ENCODE results near the gene IRX6. TPM values are rescaled to one million over a fixed set of nuclear protein-coding genes. Genes with fewer than 3 reads are reported as not detected.

IRX6 gene
- total and polyA plus RNA-seq, 4 donors, result 0.10 to 0.78 (median 0.26) TPM

GRCh38 chr16:55284718-55285099, 39.3 kb upstream of the IRX6 start:
- Histone ChIP-seq H3K4me3 (ENCODE audit: low read depth, low read length) (no peak overlapping the region), H3K27ac (ENCODE audit: low read depth, low read length) (no peak overlapping the region), H3K27me3 (ENCODE audit: control insufficient read depth, insufficient read depth, low read length) (no peaks in the 10 kb centered on the region), H3K4me1 (ENCODE audit: control insufficient read depth, insufficient read depth, low read length) (peaks cover 3% of the 10 kb centered on the region), H3K36me3 (ENCODE audit: control insufficient read depth, insufficient read depth, low read length) (no peaks in the 10 kb centered on the region), H3K9me3 (ENCODE audit: control insufficient read depth, insufficient read depth, low read length) (no peaks in the 10 kb centered on the region)
- DNase-seq (ENCODE audit: low read depth in 4 of 6, low spot score in 6 of 6), result no peak
- 79% methylated on average over 3 of the region's 6 CpGs for WGBS (ENCODE audit: insufficient coverage)

GRCh38 chr16:55285586-55285985, 38.4 kb upstream of the IRX6 start:
- no peaks in the 10 kb centered on the region for H3K9me3 ChIP-seq (ENCODE audit: control insufficient read depth, insufficient read depth, low read length)
- no peaks in the 10 kb centered on the region for H3K27me3 ChIP-seq (ENCODE audit: control insufficient read depth, insufficient read depth, low read length)
- no CpG with 5 or more reads among the region's 2 CpGs for WGBS (ENCODE audit: insufficient coverage)
- H3K4me3 ChIP-seq (ENCODE audit: low read depth, low read length), result no peak overlapping the region
- H3K36me3 ChIP-seq (ENCODE audit: control insufficient read depth, insufficient read depth, low read length), result no peaks in the 10 kb centered on the region
- H3K27ac ChIP-seq (ENCODE audit: low read depth, low read length), result no peak overlapping the region
- peaks cover 2% of the 10 kb centered on the region for H3K4me1 ChIP-seq (ENCODE audit: control insufficient read depth, insufficient read depth, low read length)
- peak in 1 of 6 donors; percentile 25 for DNase-seq (ENCODE audit: low read depth in 4 of 6, low spot score in 6 of 6)

GRCh38 chr16:55289353-55289752, 34.6 kb upstream of the IRX6 start:
- H3K27ac ChIP-seq (ENCODE audit: low read depth, low read length), result no peak overlapping the region
- H3K27me3 ChIP-seq (ENCODE audit: control insufficient read depth, insufficient read depth, low read length), result no peaks in the 10 kb centered on the region
- WGBS (ENCODE audit: insufficient coverage), result 72% methylated on average over 2 of the region's 2 CpGs
- H3K4me1 ChIP-seq (ENCODE audit: control insufficient read depth, insufficient read depth, low read length), result no peaks in the 10 kb centered on the region
- H3K4me3 ChIP-seq (ENCODE audit: low read depth, low read length), result no peak overlapping the region
- no peaks in the 10 kb centered on the region for H3K9me3 ChIP-seq (ENCODE audit: control insufficient read depth, insufficient read depth, low read length)
- H3K36me3 ChIP-seq (ENCODE audit: control insufficient read depth, insufficient read depth, low read length), result no peaks in the 10 kb centered on the region
- peak in 1 of 6 donors; percentile 49 for DNase-seq (ENCODE audit: low read depth in 4 of 6, low spot score in 6 of 6)

- Histone ChIP-seq H3K4me1 (ENCODE audit: control insufficient read depth, insufficient read depth, low read length) (no peaks in the 10 kb centered on the region), H3K27me3 (ENCODE audit: control insufficient read depth, insufficient read depth, low read length) (no peaks in the 10 kb centered on the region), H3K36me3 (ENCODE audit: control insufficient read depth, insufficient read depth, low read length) (no peaks in the 10 kb centered on the region), H3K9me3 (ENCODE audit: control insufficient read depth, insufficient read depth, low read length) (no peaks in the 10 kb centered on the region), H3K27ac (ENCODE audit: low read depth, low read length) (no peak overlapping the region), H3K4me3 (ENCODE audit: low read depth, low read length) (no peak overlapping the region)
- no CpG with 5 or more reads among the region's 6 CpGs for WGBS (ENCODE audit: insufficient coverage)
- no peak for DNase-seq (ENCODE audit: low read depth in 4 of 6, low spot score in 6 of 6)
Measured at GRCh38 chr16:55291847-55292246, 32.2 kb upstream of the IRX6 start.

GRCh38 chr16:55292491-55292890, 31.5 kb upstream of the IRX6 start:
- H3K36me3 ChIP-seq (ENCODE audit: control insufficient read depth, insufficient read depth, low read length), result no peaks in the 10 kb centered on the region
- 55% methylated on average over 1 of the region's 1 CpG for WGBS (ENCODE audit: insufficient coverage)

GRCh38 chr16:55294129-55294528, 29.9 kb upstream of the IRX6 start:
- 87% methylated on average over 2 of the region's 4 CpGs for WGBS (ENCODE audit: insufficient coverage)
- Histone ChIP-seq H3K27ac (ENCODE audit: low read depth, low read length) (no peak overlapping the region), H3K36me3 (ENCODE audit: control insufficient read depth, insufficient read depth, low read length) (no peaks in the 10 kb centered on the region), H3K27me3 (ENCODE audit: control insufficient read depth, insufficient read depth, low read length) (peaks cover 2% of the 10 kb centered on the region), H3K4me1 (ENCODE audit: control insufficient read depth, insufficient read depth, low read length) (no peaks in the 10 kb centered on the region), H3K4me3 (ENCODE audit: low read depth, low read length) (no peak overlapping the region), H3K9me3 (ENCODE audit: control insufficient read depth, insufficient read depth, low read length) (peaks cover 3% of the 10 kb centered on the region)
- DNase-seq (ENCODE audit: low read depth in 4 of 6, low spot score in 6 of 6), result no peak

More at GRCh38 chr16:55292491-55292890, 31.5 kb upstream of the IRX6 start:
- Histone ChIP-seq H3K4me3 (ENCODE audit: low read depth, low read length) (no peak overlapping the region), H3K4me1 (ENCODE audit: control insufficient read depth, insufficient read depth, low read length) (no peaks in the 10 kb centered on the region), H3K27ac (ENCODE audit: low read depth, low read length) (no peak overlapping the region), H3K27me3 (ENCODE audit: control insufficient read depth, insufficient read depth, low read length) (peaks cover 2% of the 10 kb centered on the region), H3K9me3 (ENCODE audit: control insufficient read depth, insufficient read depth, low read length) (peaks cover 3% of the 10 kb centered on the region)
- no peak for DNase-seq (ENCODE audit: low read depth in 4 of 6, low spot score in 6 of 6)

GRCh38 chr16:55294931-55295342, 29.1 kb upstream of the IRX6 start:
- Histone ChIP-seq H3K9me3 (ENCODE audit: control insufficient read depth, insufficient read depth, low read length) (peaks cover 3% of the 10 kb centered on the region), H3K27me3 (ENCODE audit: control insufficient read depth, insufficient read depth, low read length) (peaks cover 2% of the 10 kb centered on the region)
- no peak for DNase-seq (ENCODE audit: low read depth in 4 of 6, low spot score in 6 of 6)

GRCh38 chr16:55297062-55297909, 26.7 kb upstream of the IRX6 start:
- H3K4me1 ChIP-seq (ENCODE audit: control insufficient read depth, insufficient read depth, low read length), result no peaks in the 10 kb centered on the region
- H3K27ac ChIP-seq (ENCODE audit: low read depth, low read length), result no peak overlapping the region
- DNase-seq (ENCODE audit: low read depth in 4 of 6, low spot score in 6 of 6), result no peak
- no peak overlapping the region for H3K4me3 ChIP-seq (ENCODE audit: low read depth, low read length)
- WGBS (ENCODE audit: insufficient coverage), result 93% methylated on average over 10 of the region's 10 CpGs
- H3K9me3 ChIP-seq (ENCODE audit: control insufficient read depth, insufficient read depth, low read length), result peaks cover 3% of the 10 kb centered on the region
- no peaks in the 10 kb centered on the region for H3K36me3 ChIP-seq (ENCODE audit: control insufficient read depth, insufficient read depth, low read length)
- peaks cover 2% of the 10 kb centered on the region for H3K27me3 ChIP-seq (ENCODE audit: control insufficient read depth, insufficient read depth, low read length)

More at GRCh38 chr16:55294931-55295342, 29.1 kb upstream of the IRX6 start:
- Histone ChIP-seq H3K4me1 (ENCODE audit: control insufficient read depth, insufficient read depth, low read length) (no peaks in the 10 kb centered on the region), H3K27ac (ENCODE audit: low read depth, low read length) (no peak overlapping the region), H3K36me3 (ENCODE audit: control insufficient read depth, insufficient read depth, low read length) (no peaks in the 10 kb centered on the region), H3K4me3 (ENCODE audit: low read depth, low read length) (no peak overlapping the region)
- 49% methylated on average over 4 of the region's 4 CpGs for WGBS (ENCODE audit: insufficient coverage)

GRCh38 chr16:55297910-55298479, 26.0 kb upstream of the IRX6 start:
- Histone ChIP-seq H3K4me1 (ENCODE audit: control insufficient read depth, insufficient read depth, low read length) (peaks cover 4% of the 10 kb centered on the region), H3K27ac (ENCODE audit: low read depth, low read length) (no peak overlapping the region), H3K4me3 (ENCODE audit: low read depth, low read length) (no peak overlapping the region), H3K27me3 (ENCODE audit: control insufficient read depth, insufficient read depth, low read length) (peaks cover 2% of the 10 kb centered on the region), H3K36me3 (ENCODE audit: control insufficient read depth, insufficient read depth, low read length) (no peaks in the 10 kb centered on the region), H3K9me3 (ENCODE audit: control insufficient read depth, insufficient read depth, low read length) (peaks cover 3% of the 10 kb centered on the region)
- DNase-seq (ENCODE audit: low read depth in 4 of 6, low spot score in 6 of 6), result no peak
- no CpG with 5 or more reads among the region's 1 CpG for WGBS (ENCODE audit: insufficient coverage)

Data from spinal cord (tissue), 10 donors.